Fibroblast of skin of left biceps (primary cell): ENCODE data around the gene YTHDF2.
"Not testable (repeated sequence)": the region's sequence is repeated elsewhere in the genome, so short reads cannot be mapped to it uniquely, and the experiment has no call there.

Experiments
- DNase-seq, 2 experiments: peaks; one replicate each; pipeline ENCODE4 v3.0.0-alpha.2; 2013; ENCODE audit warnings: low read depth in 2 of 2

YTHDF2 gene

DNA sequence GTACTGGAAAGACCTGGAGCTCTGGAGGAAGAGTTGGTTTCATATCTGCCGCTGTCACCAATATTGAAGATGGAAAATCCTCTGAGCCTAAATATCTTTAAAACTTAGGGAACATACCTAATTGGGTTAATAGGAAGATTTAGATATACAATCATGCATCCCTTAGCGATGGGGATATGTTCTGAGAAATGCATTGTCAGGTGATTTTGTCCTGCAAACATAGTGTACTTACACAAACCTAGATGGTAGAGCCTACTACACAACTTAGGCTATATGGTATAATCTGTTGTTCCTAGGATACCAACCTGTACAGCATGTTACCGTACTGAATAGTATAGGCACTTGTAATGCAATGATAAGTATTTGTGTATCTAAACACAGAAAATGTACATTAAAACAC, 22.5 kb downstream of the YTHDF2 start:
- DNase-seq = no peak

GRCh38 chr1:28761189-28761588, 24.4 kb downstream of the YTHDF2 start:
- no peak for DNase-seq

- DNase-seq = no peak
Measured at GRCh38 chr1:28766532-28767183, 29.9 kb downstream of the YTHDF2 start.

DNA sequence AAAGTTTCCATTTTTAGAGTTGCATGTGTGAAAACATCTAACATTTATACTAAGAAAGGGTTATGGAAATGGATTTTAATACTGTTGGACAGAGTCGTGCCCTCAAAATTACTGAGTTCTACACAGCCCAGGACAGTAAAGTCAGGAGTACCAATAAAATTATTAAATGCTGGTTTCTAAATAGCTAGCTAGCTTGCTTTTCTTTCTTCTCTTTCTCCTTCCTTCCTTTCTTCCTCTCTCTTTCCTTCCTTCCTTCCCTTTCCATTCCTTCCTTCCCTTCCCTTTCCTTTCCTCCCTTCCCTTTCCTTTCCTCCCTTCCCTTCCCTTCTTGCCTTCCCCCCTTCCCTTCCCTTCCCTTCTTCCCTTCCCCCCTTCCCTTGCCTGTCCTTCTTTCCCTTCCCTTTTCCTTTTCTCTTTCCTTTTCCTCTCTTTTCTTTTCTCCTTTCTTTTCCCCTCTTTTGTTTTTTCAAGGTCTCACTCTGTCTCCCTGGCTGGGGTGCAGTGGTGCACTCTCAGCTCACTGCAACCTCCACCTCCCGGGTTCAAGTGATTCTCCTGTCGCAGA, 33.9 kb downstream of the YTHDF2 start:
- no peak for DNase-seq

- DNase-seq = not testable (repeated sequence)
Measured at GRCh38 chr1:28771921-28772320, 35.2 kb downstream of the YTHDF2 start.

DNA sequence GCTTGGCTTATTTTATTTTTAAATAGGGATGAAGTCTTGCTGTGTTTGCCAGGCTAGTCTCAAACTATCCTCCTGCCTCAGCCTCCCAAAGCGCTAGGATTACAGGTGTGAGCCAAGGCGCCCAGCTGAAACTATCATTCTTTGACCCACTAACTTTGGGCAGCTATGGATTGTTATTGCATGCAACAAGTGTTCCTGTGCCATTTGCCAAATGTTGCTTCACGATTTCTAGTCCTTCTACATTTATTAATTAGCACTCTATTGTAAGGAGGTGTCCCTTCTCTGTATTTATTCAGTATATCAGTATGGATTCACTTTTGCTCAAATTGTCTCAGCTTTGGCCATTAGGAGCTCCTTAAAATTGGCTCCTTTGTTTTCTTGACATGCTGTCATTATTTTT, 36.4 kb downstream of the YTHDF2 start:
- DNase-seq = no peak

- DNase-seq = no peak
Measured at GRCh38 chr1:28775121-28775942, 38.6 kb downstream of the YTHDF2 start.

DNA sequence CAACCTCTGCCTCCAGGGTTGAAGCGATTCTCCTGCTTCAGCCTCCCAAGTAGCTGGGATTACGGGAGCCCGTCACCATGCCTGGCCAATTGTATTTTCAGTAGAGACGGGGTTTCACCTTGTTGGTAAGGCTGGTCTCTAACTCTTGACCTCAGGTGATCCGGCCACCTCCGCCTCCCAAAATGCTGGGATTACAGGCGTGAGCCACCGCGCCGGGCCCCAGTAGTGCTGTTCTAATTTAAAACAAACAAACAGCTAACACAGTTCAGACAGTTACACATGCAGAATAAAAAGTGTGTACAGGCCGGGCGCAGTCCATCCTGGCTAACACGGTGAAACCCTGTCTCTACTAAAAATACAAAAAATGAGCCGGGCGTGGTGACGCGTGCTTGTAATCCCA, 39.6 kb downstream of the YTHDF2 start:
- DNase-seq = no peak

- no peak for DNase-seq
Measured at GRCh38 chr1:28778021-28778420, 41.3 kb downstream of the YTHDF2 start.

DNA sequence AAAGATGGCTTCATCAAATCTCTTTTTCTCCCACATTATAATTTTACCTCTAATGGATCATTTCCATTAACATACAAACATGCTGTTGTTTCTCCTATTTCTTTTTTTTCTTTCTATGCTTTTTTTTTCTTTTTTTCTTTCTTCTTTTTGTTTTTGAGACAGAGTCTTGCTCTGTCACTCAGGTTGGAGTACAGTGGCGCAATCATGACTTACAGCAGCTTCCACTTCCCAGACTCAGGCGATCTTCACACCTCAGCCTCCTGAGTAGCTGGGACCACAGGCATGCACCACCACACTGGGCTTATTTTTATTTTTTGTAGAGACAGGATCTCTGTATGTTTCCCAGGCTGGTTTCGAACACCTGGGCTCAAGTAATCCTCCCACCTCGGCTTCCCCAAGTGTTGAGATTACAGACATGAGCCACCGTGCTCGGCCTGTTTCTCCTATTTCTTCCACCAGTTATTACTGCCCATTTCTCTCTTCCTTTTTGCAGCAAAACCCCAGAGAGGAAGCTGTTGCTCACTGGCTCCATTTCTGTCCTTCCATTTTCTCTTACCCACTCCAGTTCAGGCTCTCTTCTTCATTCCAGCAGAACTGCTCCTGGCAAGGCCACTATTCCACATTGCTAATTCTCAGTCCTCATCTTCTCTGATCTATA, 43.1 kb downstream of the YTHDF2 start:
- DNase-seq = no peak

DNA sequence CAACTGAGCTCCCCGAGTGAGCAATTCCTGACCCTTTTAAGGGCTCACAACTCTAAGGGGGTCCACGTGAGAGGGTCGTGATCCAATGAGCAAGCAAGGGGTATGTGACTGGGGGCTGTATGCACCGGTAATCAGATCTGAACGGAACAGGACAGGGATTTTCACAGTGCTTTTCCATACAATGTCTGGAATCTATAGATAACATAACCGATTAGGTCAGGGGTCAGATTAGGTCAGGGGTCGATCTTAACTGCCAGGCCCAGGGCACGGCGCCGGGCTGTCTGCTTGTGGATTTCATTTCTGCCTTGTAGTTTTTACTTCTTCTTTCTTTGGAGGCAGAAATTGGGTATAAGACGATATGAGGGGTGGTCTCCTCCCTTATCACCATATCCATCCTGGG, 44.6 kb downstream of the YTHDF2 start:
- DNase-seq = no peak

DNA sequence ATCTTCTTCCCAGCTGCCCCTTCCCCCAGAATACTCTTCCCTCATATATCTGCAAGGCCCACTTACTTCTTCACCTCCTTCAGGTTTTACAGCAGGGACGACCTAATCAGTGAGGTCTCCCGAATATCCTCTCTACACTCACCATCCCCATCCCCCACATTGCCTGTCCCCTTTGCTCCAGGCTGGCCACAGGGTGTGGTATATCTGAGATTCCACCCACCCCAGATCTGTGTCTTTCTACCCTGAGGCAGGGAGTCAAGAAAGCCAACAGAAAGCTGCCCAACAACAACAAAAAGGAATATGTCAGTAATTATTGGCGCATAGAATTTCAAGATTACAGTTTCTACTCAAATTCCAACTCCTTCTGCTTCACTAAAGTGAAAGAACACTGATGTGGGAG, 45.3 kb downstream of the YTHDF2 start:
- DNase-seq = no peak

GRCh38 chr1:28783363-28783762, 46.6 kb downstream of the YTHDF2 start:
- DNase-seq = no peak

GRCh38 chr1:28789412-28789811, 52.7 kb downstream of the YTHDF2 start:
- no peak for DNase-seq

DNA sequence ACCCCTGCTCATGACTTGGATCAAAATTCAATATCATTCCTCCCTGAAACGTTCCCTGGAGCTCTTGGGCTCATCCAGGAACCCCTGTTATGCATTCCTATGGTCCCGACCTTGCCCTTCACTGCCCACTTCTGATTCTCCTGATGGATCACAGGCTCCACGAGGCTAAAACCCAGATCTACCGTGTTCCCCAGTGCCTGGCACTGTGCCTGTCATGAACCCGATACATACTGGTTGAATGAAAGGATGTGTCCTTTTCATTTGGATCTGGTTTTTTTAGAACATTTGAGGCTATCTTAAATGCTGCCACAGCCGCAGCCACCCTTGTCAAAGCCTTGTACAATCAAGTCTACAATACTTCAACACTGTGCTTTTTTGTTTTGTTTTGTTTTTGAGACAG, 53.1 kb downstream of the YTHDF2 start:
- DNase-seq = no peak

DNA sequence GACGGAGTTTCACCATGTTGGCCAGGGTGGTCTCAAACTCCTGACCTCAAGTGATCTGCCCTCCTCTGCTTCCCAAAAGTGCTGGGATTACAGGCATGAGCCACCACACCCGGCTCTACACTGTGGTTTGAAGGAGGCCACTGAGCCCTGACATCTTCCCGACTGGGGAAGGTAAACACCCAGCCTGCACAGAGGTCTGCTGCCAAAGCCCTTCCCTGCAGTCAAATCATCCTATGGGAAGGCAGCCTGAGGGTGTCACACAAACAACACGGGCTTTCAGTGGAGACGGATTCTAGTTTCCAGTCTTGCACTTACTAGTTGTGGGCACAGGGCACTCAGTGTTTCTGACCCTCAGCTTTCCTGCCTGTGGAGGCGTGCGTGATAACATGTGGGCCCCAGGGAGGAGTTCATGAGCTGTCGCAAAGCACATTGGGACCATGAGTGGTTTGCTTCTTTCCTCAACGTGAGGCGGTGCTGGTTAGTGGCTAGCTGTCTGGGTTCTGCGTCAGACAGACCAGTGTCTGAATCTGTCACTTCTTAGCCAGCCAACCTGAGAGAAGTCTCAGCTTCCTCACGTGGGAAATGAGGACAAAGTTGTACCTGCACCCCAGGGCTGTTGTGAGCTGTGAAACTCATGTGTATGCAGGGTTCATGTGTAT, 53.8 kb downstream of the YTHDF2 start:
- no peak for DNase-seq

DNA sequence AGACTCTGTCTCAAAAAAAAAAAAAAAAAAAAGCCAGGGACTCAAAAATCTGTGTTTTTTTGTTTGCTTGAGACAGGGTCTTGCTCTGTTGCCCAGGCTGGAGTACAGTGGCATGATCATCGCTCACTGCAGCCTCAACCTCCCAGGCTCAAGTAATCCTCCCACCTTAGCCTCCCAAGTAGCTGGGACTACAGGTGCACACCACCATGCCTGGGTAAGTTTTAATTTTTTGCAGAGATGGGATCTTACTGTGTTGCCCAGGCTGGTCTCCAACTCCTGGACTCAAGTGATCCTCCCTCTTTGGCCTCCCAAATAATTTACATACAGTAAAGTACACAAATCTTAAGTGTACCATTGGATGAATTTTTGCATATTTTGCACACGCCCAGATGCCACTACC, 55.2 kb downstream of the YTHDF2 start:
- not testable (repeated sequence) for DNase-seq

DNA sequence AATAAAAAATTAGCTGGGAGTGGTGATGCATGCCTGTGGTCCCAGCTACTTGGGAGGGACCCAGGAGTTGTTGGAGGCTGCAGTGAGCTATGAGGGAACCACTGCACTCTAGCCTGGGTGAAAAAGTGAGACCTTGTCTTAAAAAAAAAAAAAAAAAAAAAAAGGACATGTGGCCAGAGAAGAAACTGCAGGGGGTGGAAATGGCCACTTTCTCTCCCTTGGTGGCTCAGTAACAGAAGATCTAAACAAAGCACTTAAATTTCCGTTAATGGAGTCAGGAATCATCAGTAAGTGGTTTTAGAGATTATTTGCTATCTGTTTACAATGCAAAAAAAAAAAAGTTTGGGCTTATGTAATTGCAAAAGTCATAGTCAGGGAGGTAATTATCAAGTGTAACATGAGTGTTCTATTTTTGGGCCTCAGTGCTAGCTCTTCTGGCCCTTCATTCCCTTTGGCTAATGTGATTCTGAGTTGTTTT, 55.9 kb downstream of the YTHDF2 start:
- no peak for DNase-seq

- not testable (repeated sequence) for DNase-seq
Measured at GRCh38 chr1:28794582-28794981, 57.8 kb downstream of the YTHDF2 start.

- no peak for DNase-seq
Measured at GRCh38 chr1:28796352-28797211, 59.8 kb downstream of the YTHDF2 start.

DNA sequence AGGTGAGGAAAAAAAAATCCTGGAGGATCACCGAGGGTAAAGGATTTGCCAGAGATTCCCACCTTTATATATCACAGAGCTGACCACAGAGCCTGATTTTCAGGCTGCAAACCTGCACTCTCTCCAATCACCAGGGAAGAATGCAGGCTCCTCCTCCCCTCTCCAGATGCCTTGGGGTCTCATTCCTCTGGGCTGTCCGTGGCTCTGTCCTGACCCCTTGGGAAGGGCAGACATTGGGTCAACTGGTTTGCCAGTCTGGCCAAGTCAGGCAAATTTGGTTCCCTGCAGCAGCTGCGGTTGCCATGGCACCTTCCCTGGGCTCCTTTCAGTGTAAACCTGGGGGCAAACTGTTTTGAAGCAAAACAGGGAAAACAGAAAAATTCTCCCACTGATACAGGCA, 63.6 kb downstream of the YTHDF2 start:
- DNase-seq = no peak
